Neural progenitor cell (in vitro differentiated cells): ENCODE measurements around the gene PYCR2. TPM values are rescaled to one million over a fixed set of nuclear protein-coding genes. Genes with fewer than 3 reads are reported as not detected.

Experiments used
- DNase-seq: peaks from one replicate; pipeline ENCODE4 v3.0.0-alpha.2; 2016; ENCODE audit warnings: low spot score
- H2AFZ ChIP-seq: fragments of 200-600 bp; sonication (generic); replicated peaks from 2 replicates; pipeline ENCODE4 v1.6.1; 2016; ENCODE audit warnings: antibody characterized with exemption
- H3F3A ChIP-seq: fragments of 200-600 bp; sonication (generic); 2 replicates; pipeline ENCODE4 v1.6.1; 2016; ENCODE audit warnings: antibody characterized with exemption, low read depth
- H3K27ac ChIP-seq: fragments of 200-600 bp; sonication (generic); 2 replicates; pipeline ENCODE4 v1.5.1; 2016; ENCODE audit warnings: mild to moderate bottlenecking
- H3K27me3 ChIP-seq: fragments of 200-600 bp; sonication (generic); 2 replicates; pipeline ENCODE4 v1.6.1; 2016; ENCODE audit warnings: mild to moderate bottlenecking, moderate library complexity
- H3K36me3 ChIP-seq: fragments of 200-600 bp; sonication (generic); 2 replicates; pipeline ENCODE4 v1.5.1; 2016
- H3K4me1 ChIP-seq: fragments of 200-600 bp; sonication (generic); 2 replicates; pipeline ENCODE4 v1.6.1; 2016; ENCODE audit warnings: mixed run types
- H3K4me2 ChIP-seq: fragments of 200-600 bp; sonication (generic); 2 replicates; pipeline ENCODE4 v1.6.1; 2016
- H3K4me3 ChIP-seq: fragments of 200-600 bp; sonication (generic); 2 replicates; pipeline ENCODE4 v1.5.1; 2016
- H3K79me2 ChIP-seq: fragments of 200-600 bp; sonication (generic); 2 replicates; pipeline ENCODE4 v1.6.1; 2016; ENCODE audit warnings: low read depth
- H3K9ac ChIP-seq: fragments of 200-600 bp; sonication (generic); 2 replicates; pipeline ENCODE4 v1.6.1; 2016
- H3K9me3 ChIP-seq: fragments of 200-600 bp; sonication (generic); 2 replicates; pipeline ENCODE4 v1.5.1; 2016; ENCODE audit warnings: low read depth
- H4K20me1 ChIP-seq: fragments of 200-600 bp; sonication (generic); 2 replicates; pipeline ENCODE4 v1.6.1; 2016; ENCODE audit warnings: low read depth
- H3K27ac Mint-ChIP-seq: 3 replicates; pipeline ENCODE4 v1.8.0; 2021; ENCODE audit warnings: mixed read lengths
- H3K27me3 Mint-ChIP-seq: 2 replicates; pipeline ENCODE4 v1.8.0; 2022; ENCODE audit warnings: low read depth, mild to moderate bottlenecking, inconsistent platforms, moderate library complexity, mixed read lengths; ENCODE audit not compliant: insufficient read depth
- H3K36me3 Mint-ChIP-seq: 3 replicates; pipeline ENCODE4 v1.8.0; 2021; ENCODE audit warnings: mixed read lengths
- H3K4me1 Mint-ChIP-seq: 3 replicates; pipeline ENCODE4 v1.8.0; 2021; ENCODE audit warnings: mixed read lengths
- H3K4me3 Mint-ChIP-seq: 3 replicates; pipeline ENCODE4 v1.8.0; 2021; ENCODE audit warnings: mild to moderate bottlenecking, moderate library complexity, mixed read lengths
- H3K9me3 Mint-ChIP-seq: 3 replicates; pipeline ENCODE4 v1.8.0; 2020; ENCODE audit warnings: mixed read lengths
- EZH2 ChIP-seq: fragments of 200-600 bp; sonication (generic); IDR thresholded peaks from 2 replicates; pipeline ENCODE4 v1.6.1; 2017; ENCODE audit warnings: antibody characterized with exemption, mild to moderate bottlenecking, moderate library complexity
- EZH2phosphoT487 ChIP-seq: fragments of 200-600 bp; sonication (generic); IDR thresholded peaks from 2 replicates; pipeline ENCODE4 v1.6.1; 2017; ENCODE audit warnings: antibody characterized with exemption
- total RNA-seq: library from RNA; depleted of rRNA; stranded (reverse); fragments of >200 nt; gene quantifications from 2 replicates; pipeline ENCODE4 v1.2.3, GENCODE V29; 2015; ENCODE audit warnings: low replicate concordance
- TF ChIP-seq, protein P1 (sequence below): fragments of 200-600 bp; sonication (generic); IDR thresholded peaks from 2 replicates; pipeline ENCODE4 v1.5.1; 2017; ENCODE audit warnings: antibody characterized with exemption, mild to moderate bottlenecking

Gene PYCR2
- total RNA-seq, 1 donor from 2014 or later: 23.8 TPM

DNA sequence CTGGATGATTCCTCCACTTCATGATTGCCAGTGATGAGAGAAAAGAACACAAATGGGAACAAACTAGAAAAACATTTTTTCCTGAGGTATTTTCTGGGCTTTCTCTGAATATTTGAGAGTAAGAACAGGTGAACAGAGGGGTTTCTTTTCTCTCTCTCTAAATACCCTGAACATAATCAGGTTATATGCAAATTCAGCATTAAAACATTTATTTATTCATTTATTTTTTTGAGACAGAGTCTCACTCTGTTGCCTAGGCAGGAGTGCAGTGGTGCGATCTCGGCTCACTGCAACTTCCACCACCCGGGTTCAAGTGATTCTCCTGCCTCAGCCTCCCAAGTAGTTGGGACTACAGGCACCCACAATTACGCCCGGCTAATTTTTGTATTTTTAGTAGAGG lies 22.8 kb upstream of the PYCR2 start:
- H3K36me3 ChIP-seq: no peaks in the 10 kb centered on the region
- Mint-ChIP-seq H3K27ac (no peak overlapping the region), H3K9me3 (no peaks in the 10 kb centered on the region), H3K4me3 (no peak overlapping the region), H3K4me1 (peaks cover 44% of the 10 kb centered on the region), H3K27me3 (peaks cover 7% of the 10 kb centered on the region), H3K36me3 (no peaks in the 10 kb centered on the region)
- H3K9ac ChIP-seq: no peak overlapping the region
- no peak overlapping the region for H2AFZ ChIP-seq
- peaks cover 23% of the 10 kb centered on the region for H3F3A ChIP-seq
- peaks cover 9% of the 10 kb centered on the region for H3K27me3 ChIP-seq
- H3K4me3 ChIP-seq: no peak overlapping the region
- TF ChIP-seq, protein P1, sequence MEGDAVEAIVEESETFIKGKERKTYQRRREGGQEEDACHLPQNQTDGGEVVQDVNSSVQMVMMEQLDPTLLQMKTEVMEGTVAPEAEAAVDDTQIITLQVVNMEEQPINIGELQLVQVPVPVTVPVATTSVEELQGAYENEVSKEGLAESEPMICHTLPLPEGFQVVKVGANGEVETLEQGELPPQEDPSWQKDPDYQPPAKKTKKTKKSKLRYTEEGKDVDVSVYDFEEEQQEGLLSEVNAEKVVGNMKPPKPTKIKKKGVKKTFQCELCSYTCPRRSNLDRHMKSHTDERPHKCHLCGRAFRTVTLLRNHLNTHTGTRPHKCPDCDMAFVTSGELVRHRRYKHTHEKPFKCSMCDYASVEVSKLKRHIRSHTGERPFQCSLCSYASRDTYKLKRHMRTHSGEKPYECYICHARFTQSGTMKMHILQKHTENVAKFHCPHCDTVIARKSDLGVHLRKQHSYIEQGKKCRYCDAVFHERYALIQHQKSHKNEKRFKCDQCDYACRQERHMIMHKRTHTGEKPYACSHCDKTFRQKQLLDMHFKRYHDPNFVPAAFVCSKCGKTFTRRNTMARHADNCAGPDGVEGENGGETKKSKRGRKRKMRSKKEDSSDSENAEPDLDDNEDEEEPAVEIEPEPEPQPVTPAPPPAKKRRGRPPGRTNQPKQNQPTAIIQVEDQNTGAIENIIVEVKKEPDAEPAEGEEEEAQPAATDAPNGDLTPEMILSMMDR: no peak
- TF ChIP-seq EZH2 (no peak), EZH2phosphoT487 (no peak)
- H3K9me3 ChIP-seq: no peaks in the 10 kb centered on the region
- no peak for DNase-seq
- H3K4me1 ChIP-seq: peaks cover 33% of the 10 kb centered on the region
- no peak overlapping the region for H3K27ac ChIP-seq
- no peaks in the 10 kb centered on the region for H3K79me2 ChIP-seq
- no peak overlapping the region for H3K4me2 ChIP-seq
- no peaks in the 10 kb centered on the region for H4K20me1 ChIP-seq

GRCh38 chr1:225946082-225946620 lies 22.1 kb upstream of the PYCR2 start:
- Histone ChIP-seq H3K4me3 (no peak overlapping the region), H3K9ac (no peak overlapping the region), H3K9me3 (no peaks in the 10 kb centered on the region), H3F3A (peaks cover 26% of the 10 kb centered on the region), H3K36me3 (no peaks in the 10 kb centered on the region), H2AFZ (no peak overlapping the region), H3K27me3 (peaks cover 9% of the 10 kb centered on the region), H4K20me1 (no peaks in the 10 kb centered on the region), H3K4me1 (peaks cover 39% of the 10 kb centered on the region), H3K79me2 (no peaks in the 10 kb centered on the region), H3K4me2 (peak overlapping the region; percentile 63), H3K27ac (peak overlapping the region; percentile 69)
- no peaks in the 10 kb centered on the region for H3K9me3 Mint-ChIP-seq
- TF ChIP-seq EZH2: no peak
- TF ChIP-seq, protein P1: no peak
- TF ChIP-seq EZH2phosphoT487: no peak
- peak overlapping the region; percentile 89 for H3K27ac Mint-ChIP-seq
- H3K36me3 Mint-ChIP-seq: no peaks in the 10 kb centered on the region
- peak overlapping the region; percentile 56 for H3K4me3 Mint-ChIP-seq
- peaks cover 7% of the 10 kb centered on the region for H3K27me3 Mint-ChIP-seq
- DNase-seq: no peak
- peaks cover 48% of the 10 kb centered on the region for H3K4me1 Mint-ChIP-seq

- TF ChIP-seq EZH2 (no peak), EZH2phosphoT487 (no peak)
- TF ChIP-seq, protein P1: no peak
- Histone ChIP-seq H3K4me3 (no peak overlapping the region), H3K36me3 (no peaks in the 10 kb centered on the region), H4K20me1 (no peaks in the 10 kb centered on the region), H3K9ac (no peak overlapping the region), H3K27me3 (peaks cover 9% of the 10 kb centered on the region), H3K27ac (peak overlapping the region; percentile 69), H3K9me3 (no peaks in the 10 kb centered on the region), H3K4me1 (peaks cover 44% of the 10 kb centered on the region), H3F3A (peaks cover 26% of the 10 kb centered on the region), H2AFZ (no peak overlapping the region), H3K79me2 (no peaks in the 10 kb centered on the region), H3K4me2 (peak overlapping the region; percentile 63)
- Mint-ChIP-seq H3K9me3 (no peaks in the 10 kb centered on the region), H3K4me3 (peak overlapping the region; percentile 56), H3K4me1 (peaks cover 48% of the 10 kb centered on the region), H3K27ac (peak overlapping the region; percentile 89), H3K36me3 (no peaks in the 10 kb centered on the region), H3K27me3 (peaks cover 7% of the 10 kb centered on the region)
- peak; percentile 68 for DNase-seq
Observed at GRCh38 chr1:225945564-225945963, 21.5 kb upstream of the PYCR2 start.
